Adrenal gland (tissue), 5 donors: ENCODE data around the gene SCYGR1.

Experiments used
- CTCF ChIP-seq, 6 experiments: fragments of 450-650 bp in 4 of 6; fragments of 200-600 bp in 2 of 6; sonication (generic) in 1 of 6; IDR thresholded peaks; 1 replicate in 5 of 6; 2 replicates in 1 of 6; pipeline versions ENCODE4 v1.5.1 to v1.8.0; 2016 to 2021; ENCODE audit warnings: antibody characterized with exemption in 6 of 6, mild to moderate bottlenecking in 2 of 6, moderate library complexity in 1 of 6
- POLR2A ChIP-seq, 2 donors: fragments of 450-650 bp; IDR thresholded peaks; one replicate each; pipeline ENCODE4 v1.6.1; 2017; ENCODE audit warnings: antibody characterized with exemption in 2 of 2, mild to moderate bottlenecking in 2 of 2, moderate library complexity in 1 of 2
- donor health status: DM: no; HTN: no; CAD: no.

- TF ChIP-seq CTCF (IDR thresholded peaks at IDR 0.05) (no peak), POLR2A (IDR thresholded peaks at IDR 0.05) (no peak)
Observed at GRCh38 chr2:227366769-227367426, 20.9 kb downstream of the SCYGR1 start.
